GM23338 (cell line): ENCODE measurements around the gene ATF7IP2. TPM values are rescaled to one million over a fixed set of nuclear protein-coding genes. Genes with fewer than 3 reads are reported as not detected.
"Not testable (repeated sequence)": the region's sequence is repeated elsewhere in the genome, so short reads cannot be mapped to it uniquely, and the experiment has no call there.

Experiments
- ATAC-seq: fragments of 200-7000 bp; cut with Tn5 transposase; 3 replicates; pipeline ENCODE4 v1.9.1; 2020
- DNase-seq: peaks from one replicate; pipeline ENCODE4 v3.0.0-alpha.2; 2015; ENCODE audit warnings: low spot score
- H2AFZ ChIP-seq: fragments of 200-600 bp; sonication (generic); 2 replicates; pipeline ENCODE4 v1.8.0; 2016; ENCODE audit warnings: antibody characterized with exemption, mild to moderate bottlenecking, moderate library complexity
- H3F3A ChIP-seq: fragments of 200-600 bp; sonication (generic); replicated peaks from 2 replicates; pipeline ENCODE4 v1.8.0; 2017; ENCODE audit warnings: antibody characterized with exemption, mixed run types, low read depth
- H3K27ac ChIP-seq: fragments of 200-600 bp; sonication (generic); 2 replicates; pipeline ENCODE4 v1.6.1; 2016; ENCODE audit warnings: low read depth
- H3K27me3 ChIP-seq: fragments of 200-600 bp; sonication (generic); 2 replicates; pipeline ENCODE4 v1.8.0; 2016; ENCODE audit warnings: mild to moderate bottlenecking, mixed run types, moderate library complexity; ENCODE audit not compliant: insufficient read depth
- H3K36me3 ChIP-seq: fragments of 200-600 bp; sonication (generic); 2 replicates; pipeline ENCODE4 v1.8.0; 2016; ENCODE audit warnings: mild to moderate bottlenecking; ENCODE audit not compliant: insufficient read depth
- H3K4me1 ChIP-seq: fragments of 200-600 bp; sonication (generic); 2 replicates; pipeline ENCODE4 v1.8.0; 2016; ENCODE audit warnings: mild to moderate bottlenecking, moderate library complexity; ENCODE audit not compliant: insufficient read depth
- H3K4me2 ChIP-seq: fragments of 200-600 bp; sonication (generic); 2 replicates; pipeline ENCODE4 v1.7.1; 2017; ENCODE audit warnings: mixed run types
- H3K4me3 ChIP-seq: fragments of 200-600 bp; sonication (generic); 2 replicates; pipeline ENCODE4 v1.6.1; 2016; ENCODE audit warnings: mixed run types
- H3K79me2 ChIP-seq: fragments of 200-600 bp; sonication (generic); replicated peaks from 2 replicates; pipeline ENCODE4 v1.8.0; 2017; ENCODE audit warnings: mild to moderate bottlenecking; ENCODE audit not compliant: insufficient read depth
- H3K9me2 ChIP-seq: fragments of 200-600 bp; sonication (generic); 2 replicates; pipeline ENCODE4 v1.8.0; 2017; ENCODE audit not compliant: insufficient read depth
- H4K20me1 ChIP-seq: fragments of 200-600 bp; sonication (generic); replicated peaks from 2 replicates; pipeline ENCODE4 v1.8.0; 2017; ENCODE audit warnings: mild to moderate bottlenecking; ENCODE audit not compliant: insufficient read depth
- H3K27ac Mint-ChIP-seq: 2 replicates; pipeline ENCODE4 v1.8.0; 2020; ENCODE audit warnings: inconsistent platforms, mild to moderate bottlenecking, moderate library complexity, mixed read lengths
- H3K27me3 Mint-ChIP-seq: 3 replicates; pipeline ENCODE4 v1.8.0; 2022; ENCODE audit warnings: low read depth, mild to moderate bottlenecking, moderate library complexity, mixed read lengths, inconsistent platforms; ENCODE audit not compliant: insufficient read depth, poor library complexity
- H3K36me3 Mint-ChIP-seq: 3 replicates; pipeline ENCODE4 v1.8.0; 2021; ENCODE audit warnings: low read depth, mild to moderate bottlenecking, inconsistent platforms, moderate library complexity, mixed read lengths
- H3K4me1 Mint-ChIP-seq: 3 replicates; pipeline ENCODE4 v1.8.0; 2020; ENCODE audit warnings: mild to moderate bottlenecking, inconsistent platforms, mixed read lengths
- H3K4me3 Mint-ChIP-seq: 3 replicates; pipeline ENCODE4 v1.8.0; 2021; ENCODE audit warnings: moderate library complexity, mild to moderate bottlenecking, inconsistent platforms, mixed read lengths
- H3K9me3 Mint-ChIP-seq: 3 replicates; pipeline ENCODE4 v1.8.0; 2020; ENCODE audit warnings: moderate library complexity, mild to moderate bottlenecking, inconsistent platforms, mixed read lengths
- EZH2phosphoT487 ChIP-seq: fragments of 200-600 bp; sonication (generic); IDR thresholded peaks from one replicate; pipeline ENCODE4 v1.8.1; 2018; ENCODE audit warnings: antibody characterized with exemption; ENCODE audit not compliant: unreplicated experiment
- JUNB ChIP-seq: IDR thresholded peaks from one replicate; pipeline ENCODE4 v1.6.1; 2016; ENCODE audit warnings: antibody characterized with exemption; ENCODE audit not compliant: unreplicated experiment
- POLR2AphosphoS5 ChIP-seq: IDR thresholded peaks from 2 replicates; pipeline ENCODE4 v1.6.1; 2016; ENCODE audit warnings: antibody characterized with exemption, low read depth
- STAT1 ChIP-seq: IDR thresholded peaks from one replicate; pipeline ENCODE4 v1.6.1; 2016; ENCODE audit warnings: antibody characterized with exemption; ENCODE audit not compliant: unreplicated experiment
- ZNF114 ChIP-seq: fragments of 250-450 bp; sonication (Bioruptor Pico); IDR thresholded peaks from 2 replicates; pipeline ENCODE4 v1.5.0; 2020; ENCODE audit warnings: mild to moderate bottlenecking, moderate library complexity
- polyA plus RNA-seq: library from polyadenylated mRNA; unstranded; fragments of >200 nt; fragmentation: Nextera tagmentation; extraction: Ambion mirVana; gene quantifications from 2 replicates; pipeline ENCODE4 v1.2.1, GENCODE V29; 2016
- total RNA-seq: library from RNA; depleted of rRNA; stranded (reverse); fragments of >200 nt; shearing (Covaris generic); gene quantifications from 2 replicates; pipeline ENCODE4 v1.2.3, GENCODE V29; 2014
- TF ChIP-seq, protein P1 (sequence below): fragments of 250-450 bp; sonication (Bioruptor Pico); IDR thresholded peaks from 2 replicates; pipeline ENCODE4 v1.5.0; 2020; ENCODE audit warnings: mild to moderate bottlenecking, moderate library complexity
- TF ChIP-seq, protein P2 (sequence below): IDR thresholded peaks from 2 replicates; pipeline ENCODE4 v1.6.1; 2016; ENCODE audit warnings: antibody characterized with exemption
- TF ChIP-seq, protein P3 (sequence below), 2 experiments: fragments of 200-600 bp in 1 of 2; sonication (generic) in 1 of 2; conservative IDR thresholded peaks; 2 replicates each; pipeline versions ENCODE4 v1.5.1 to v1.6.1; 2016 to 2017; ENCODE audit warnings: antibody characterized with exemption in 2 of 2, low read depth in 2 of 2, mild to moderate bottlenecking in 2 of 2, moderate library complexity in 1 of 2

ATF7IP2 gene
- total and polyA plus RNA-seq, 2 experiments from 2014 or later: 27.9 to 55.7 TPM

DNA sequence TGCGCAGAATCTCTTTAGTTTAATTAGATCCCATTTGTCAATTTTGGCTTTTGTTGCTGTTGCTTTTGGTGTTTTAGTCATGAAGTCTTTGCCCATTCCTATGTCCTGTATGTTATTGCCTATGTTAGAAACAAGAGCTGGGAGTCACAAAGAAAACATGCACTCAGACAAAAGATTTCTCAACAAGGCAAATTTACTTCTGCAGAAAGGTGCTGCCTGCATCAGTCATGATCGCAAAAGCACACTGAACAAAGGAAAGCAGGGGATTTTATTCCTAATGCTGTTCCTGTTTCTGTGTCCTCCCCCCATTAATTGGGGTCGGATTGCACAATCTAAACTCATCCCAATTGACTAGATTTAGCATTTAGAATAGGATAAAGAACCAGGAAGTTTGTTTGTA, 55.9 kb downstream of the ATF7IP2 start (continued):
- TF ChIP-seq, protein P1, sequence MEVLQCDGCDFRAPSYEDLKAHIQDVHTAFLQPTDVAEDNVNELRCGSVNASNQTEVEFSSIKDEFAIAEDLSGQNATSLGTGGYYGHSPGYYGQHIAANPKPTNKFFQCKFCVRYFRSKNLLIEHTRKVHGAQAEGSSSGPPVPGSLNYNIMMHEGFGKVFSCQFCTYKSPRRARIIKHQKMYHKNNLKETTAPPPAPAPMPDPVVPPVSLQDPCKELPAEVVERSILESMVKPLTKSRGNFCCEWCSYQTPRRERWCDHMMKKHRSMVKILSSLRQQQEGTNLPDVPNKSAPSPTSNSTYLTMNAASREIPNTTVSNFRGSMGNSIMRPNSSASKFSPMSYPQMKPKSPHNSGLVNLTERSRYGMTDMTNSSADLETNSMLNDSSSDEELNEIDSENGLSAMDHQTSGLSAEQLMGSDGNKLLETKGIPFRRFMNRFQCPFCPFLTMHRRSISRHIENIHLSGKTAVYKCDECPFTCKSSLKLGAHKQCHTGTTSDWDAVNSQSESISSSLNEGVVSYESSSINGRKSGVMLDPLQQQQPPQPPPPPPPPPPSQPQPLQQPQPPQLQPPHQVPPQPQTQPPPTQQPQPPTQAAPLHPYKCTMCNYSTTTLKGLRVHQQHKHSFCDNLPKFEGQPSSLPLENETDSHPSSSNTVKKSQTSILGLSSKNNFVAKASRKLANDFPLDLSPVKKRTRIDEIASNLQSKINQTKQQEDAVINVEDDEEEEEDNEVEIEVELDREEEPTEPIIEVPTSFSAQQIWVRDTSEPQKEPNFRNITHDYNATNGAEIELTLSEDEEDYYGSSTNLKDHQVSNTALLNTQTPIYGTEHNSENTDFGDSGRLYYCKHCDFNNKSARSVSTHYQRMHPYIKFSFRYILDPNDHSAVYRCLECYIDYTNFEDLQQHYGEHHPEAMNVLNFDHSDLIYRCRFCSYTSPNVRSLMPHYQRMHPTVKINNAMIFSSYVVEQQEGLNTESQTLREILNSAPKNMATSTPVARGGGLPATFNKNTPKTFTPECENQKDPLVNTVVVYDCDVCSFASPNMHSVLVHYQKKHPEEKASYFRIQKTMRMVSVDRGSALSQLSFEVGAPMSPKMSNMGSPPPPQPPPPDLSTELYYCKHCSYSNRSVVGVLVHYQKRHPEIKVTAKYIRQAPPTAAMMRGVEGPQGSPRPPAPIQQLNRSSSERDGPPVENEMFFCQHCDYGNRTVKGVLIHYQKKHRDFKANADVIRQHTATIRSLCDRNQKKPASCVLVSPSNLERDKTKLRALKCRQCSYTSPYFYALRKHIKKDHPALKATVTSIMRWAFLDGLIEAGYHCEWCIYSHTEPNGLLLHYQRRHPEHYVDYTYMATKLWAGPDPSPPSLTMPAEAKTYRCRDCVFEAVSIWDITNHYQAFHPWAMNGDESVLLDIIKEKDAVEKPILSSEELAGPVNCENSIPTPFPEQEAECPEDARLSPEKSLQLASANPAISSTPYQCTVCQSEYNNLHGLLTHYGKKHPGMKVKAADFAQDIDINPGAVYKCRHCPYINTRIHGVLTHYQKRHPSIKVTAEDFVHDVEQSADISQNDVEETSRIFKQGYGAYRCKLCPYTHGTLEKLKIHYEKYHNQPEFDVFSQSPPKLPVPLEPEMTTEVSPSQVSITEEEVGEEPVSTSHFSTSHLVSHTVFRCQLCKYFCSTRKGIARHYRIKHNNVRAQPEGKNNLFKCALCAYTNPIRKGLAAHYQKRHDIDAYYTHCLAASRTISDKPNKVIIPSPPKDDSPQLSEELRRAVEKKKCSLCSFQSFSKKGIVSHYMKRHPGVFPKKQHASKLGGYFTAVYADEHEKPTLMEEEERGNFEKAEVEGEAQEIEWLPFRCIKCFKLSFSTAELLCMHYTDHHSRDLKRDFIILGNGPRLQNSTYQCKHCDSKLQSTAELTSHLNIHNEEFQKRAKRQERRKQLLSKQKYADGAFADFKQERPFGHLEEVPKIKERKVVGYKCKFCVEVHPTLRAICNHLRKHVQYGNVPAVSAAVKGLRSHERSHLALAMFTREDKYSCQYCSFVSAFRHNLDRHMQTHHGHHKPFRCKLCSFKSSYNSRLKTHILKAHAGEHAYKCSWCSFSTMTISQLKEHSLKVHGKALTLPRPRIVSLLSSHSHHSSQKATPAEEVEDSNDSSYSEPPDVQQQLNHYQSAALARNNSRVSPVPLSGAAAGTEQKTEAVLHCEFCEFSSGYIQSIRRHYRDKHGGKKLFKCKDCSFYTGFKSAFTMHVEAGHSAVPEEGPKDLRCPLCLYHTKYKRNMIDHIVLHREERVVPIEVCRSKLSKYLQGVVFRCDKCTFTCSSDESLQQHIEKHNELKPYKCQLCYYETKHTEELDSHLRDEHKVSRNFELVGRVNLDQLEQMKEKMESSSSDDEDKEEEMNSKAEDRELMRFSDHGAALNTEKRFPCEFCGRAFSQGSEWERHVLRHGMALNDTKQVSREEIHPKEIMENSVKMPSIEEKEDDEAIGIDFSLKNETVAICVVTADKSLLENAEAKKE (CRISPR knock-in tag): no peak
- TF ChIP-seq EZH2phosphoT487 (no peak), POLR2AphosphoS5 (no peak)

DNA sequence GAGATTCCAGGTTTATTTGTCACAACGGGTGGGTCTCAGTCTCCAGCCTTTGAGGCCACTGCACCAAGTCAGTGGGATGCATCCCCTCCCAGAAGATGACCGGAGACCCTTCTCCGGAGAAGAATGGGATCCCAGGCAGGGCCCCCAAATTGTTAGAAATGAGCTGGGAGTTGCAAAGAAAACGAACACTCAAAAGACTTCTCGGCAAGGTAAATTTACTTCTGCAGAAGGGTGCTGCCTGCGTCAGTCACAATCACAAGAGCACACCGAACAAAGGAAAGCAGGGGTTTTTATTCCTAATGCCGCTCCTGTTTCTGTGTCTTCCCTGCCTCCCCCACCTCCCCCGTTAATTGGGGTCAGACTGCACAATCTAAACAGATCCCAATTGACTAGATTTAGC, 61.4 kb downstream of the ATF7IP2 start:
- H3K27ac ChIP-seq: no peak overlapping the region
- H3K4me2 ChIP-seq: no peak overlapping the region
- Mint-ChIP-seq H3K4me1 (no peaks in the 10 kb centered on the region), H3K36me3 (peaks cover 97% of the 10 kb centered on the region), H3K27me3 (peaks cover 2% of the 10 kb centered on the region), H3K27ac (no peak overlapping the region), H3K4me3 (no peak overlapping the region), H3K9me3 (peaks cover 72% of the 10 kb centered on the region)
- peaks cover 43% of the 10 kb centered on the region for H3K36me3 ChIP-seq
- H2AFZ ChIP-seq: no peak overlapping the region
- TF ChIP-seq ZNF114 (CRISPR knock-in tag) (no peak), STAT1 (no peak), JUNB (no peak)
- TF ChIP-seq, protein P2, sequence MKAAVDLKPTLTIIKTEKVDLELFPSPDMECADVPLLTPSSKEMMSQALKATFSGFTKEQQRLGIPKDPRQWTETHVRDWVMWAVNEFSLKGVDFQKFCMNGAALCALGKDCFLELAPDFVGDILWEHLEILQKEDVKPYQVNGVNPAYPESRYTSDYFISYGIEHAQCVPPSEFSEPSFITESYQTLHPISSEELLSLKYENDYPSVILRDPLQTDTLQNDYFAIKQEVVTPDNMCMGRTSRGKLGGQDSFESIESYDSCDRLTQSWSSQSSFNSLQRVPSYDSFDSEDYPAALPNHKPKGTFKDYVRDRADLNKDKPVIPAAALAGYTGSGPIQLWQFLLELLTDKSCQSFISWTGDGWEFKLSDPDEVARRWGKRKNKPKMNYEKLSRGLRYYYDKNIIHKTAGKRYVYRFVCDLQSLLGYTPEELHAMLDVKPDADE: no peak
- TF ChIP-seq, protein P3, sequence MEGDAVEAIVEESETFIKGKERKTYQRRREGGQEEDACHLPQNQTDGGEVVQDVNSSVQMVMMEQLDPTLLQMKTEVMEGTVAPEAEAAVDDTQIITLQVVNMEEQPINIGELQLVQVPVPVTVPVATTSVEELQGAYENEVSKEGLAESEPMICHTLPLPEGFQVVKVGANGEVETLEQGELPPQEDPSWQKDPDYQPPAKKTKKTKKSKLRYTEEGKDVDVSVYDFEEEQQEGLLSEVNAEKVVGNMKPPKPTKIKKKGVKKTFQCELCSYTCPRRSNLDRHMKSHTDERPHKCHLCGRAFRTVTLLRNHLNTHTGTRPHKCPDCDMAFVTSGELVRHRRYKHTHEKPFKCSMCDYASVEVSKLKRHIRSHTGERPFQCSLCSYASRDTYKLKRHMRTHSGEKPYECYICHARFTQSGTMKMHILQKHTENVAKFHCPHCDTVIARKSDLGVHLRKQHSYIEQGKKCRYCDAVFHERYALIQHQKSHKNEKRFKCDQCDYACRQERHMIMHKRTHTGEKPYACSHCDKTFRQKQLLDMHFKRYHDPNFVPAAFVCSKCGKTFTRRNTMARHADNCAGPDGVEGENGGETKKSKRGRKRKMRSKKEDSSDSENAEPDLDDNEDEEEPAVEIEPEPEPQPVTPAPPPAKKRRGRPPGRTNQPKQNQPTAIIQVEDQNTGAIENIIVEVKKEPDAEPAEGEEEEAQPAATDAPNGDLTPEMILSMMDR (conservative IDR thresholded peaks at IDR 0.05; ENCODE audit: low read depth in 2 of 2): no peak
- no peaks in the 10 kb centered on the region for H3K79me2 ChIP-seq
- H4K20me1 ChIP-seq: peaks cover 3% of the 10 kb centered on the region; the same call in 1 of the 2 replicates
- H3K27me3 ChIP-seq: no peaks in the 10 kb centered on the region
- H3F3A ChIP-seq: no peaks in the 10 kb centered on the region
- DNase-seq: no peak
- no peak for ATAC-seq
- no peaks in the 10 kb centered on the region for H3K4me1 ChIP-seq
- no peak overlapping the region for H3K4me3 ChIP-seq
- peaks cover 3% of the 10 kb centered on the region; the same call in 1 of the 2 replicates for H3K9me2 ChIP-seq

DNA sequence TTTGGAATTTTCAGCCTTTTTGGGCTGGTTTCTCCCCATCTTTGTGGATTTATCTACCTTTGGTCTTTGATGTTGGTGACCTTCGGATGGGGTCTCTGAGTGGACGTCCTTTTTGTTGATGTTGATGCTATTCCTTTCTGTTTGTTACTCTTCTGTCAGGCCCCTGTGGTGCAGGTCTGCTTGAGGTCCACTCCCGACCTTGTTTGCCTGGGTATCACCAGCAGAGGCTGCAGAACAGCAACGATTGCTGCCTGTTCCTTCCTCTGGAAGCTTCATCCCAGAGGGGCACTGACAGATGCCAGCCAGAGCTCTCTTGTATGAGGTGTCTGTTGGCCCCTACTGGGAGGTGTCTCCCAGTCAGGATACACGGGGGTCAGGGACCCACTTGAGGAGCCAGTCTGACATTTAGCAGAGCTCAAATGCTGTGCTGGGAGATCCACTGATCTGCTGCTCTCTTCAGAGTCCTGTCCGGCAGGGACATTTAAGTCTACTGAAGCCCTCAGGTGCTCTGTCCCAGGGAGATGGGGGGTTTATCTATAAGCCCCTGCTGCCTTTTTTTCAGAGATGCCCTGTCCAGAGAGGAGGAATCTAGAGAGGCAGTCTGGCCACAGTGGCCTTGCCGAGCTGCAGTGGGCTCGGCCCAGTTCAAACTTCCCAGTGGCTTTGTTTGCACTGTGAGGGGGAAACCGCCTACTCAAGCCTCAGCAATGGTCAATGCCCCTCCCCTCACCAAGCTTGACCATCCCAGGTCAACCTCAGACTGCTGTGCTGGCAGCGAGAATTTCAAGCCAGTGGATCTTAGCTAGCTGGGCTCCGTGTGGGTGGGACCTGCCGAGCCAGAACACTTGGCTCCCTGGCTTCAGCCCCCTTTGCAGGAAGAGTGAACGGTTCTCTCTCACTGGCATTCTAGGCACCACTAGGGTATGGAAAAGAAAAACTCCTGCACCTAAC, 66.6 kb downstream of the ATF7IP2 start:
- peaks cover 23% of the 10 kb centered on the region for H3K9me3 Mint-ChIP-seq
- H3K4me1 Mint-ChIP-seq: not testable (repeated sequence)

More for the DNA sequence above, 66.6 kb downstream of the ATF7IP2 start:
- not testable (repeated sequence) for ATAC-seq, H3K79me2 ChIP-seq, H3F3A ChIP-seq, H3K4me3 Mint-ChIP-seq, H3K4me1 ChIP-seq, H3K27ac ChIP-seq, H3K4me2 ChIP-seq, DNase-seq, H2AFZ ChIP-seq, H3K27me3 Mint-ChIP-seq, H4K20me1 ChIP-seq, H3K9me2 ChIP-seq, H3K27ac Mint-ChIP-seq, H3K27me3 ChIP-seq, H3K4me3 ChIP-seq
- peaks cover 66% of the 10 kb centered on the region for H3K36me3 Mint-ChIP-seq
- peaks cover 11% of the 10 kb centered on the region for H3K36me3 ChIP-seq
